GM19467 (cell line): ENCODE data around the gene PFDN5.

Experiments
- ATAC-seq: cut with Tn5 transposase; IDR thresholded peaks from one replicate; pipeline ENCODE4 v1.9.1; 2021; ENCODE audit warnings: mild to moderate bottlenecking, moderate library complexity; ENCODE audit not compliant: unreplicated experiment

The PFDN5 gene

DNA sequence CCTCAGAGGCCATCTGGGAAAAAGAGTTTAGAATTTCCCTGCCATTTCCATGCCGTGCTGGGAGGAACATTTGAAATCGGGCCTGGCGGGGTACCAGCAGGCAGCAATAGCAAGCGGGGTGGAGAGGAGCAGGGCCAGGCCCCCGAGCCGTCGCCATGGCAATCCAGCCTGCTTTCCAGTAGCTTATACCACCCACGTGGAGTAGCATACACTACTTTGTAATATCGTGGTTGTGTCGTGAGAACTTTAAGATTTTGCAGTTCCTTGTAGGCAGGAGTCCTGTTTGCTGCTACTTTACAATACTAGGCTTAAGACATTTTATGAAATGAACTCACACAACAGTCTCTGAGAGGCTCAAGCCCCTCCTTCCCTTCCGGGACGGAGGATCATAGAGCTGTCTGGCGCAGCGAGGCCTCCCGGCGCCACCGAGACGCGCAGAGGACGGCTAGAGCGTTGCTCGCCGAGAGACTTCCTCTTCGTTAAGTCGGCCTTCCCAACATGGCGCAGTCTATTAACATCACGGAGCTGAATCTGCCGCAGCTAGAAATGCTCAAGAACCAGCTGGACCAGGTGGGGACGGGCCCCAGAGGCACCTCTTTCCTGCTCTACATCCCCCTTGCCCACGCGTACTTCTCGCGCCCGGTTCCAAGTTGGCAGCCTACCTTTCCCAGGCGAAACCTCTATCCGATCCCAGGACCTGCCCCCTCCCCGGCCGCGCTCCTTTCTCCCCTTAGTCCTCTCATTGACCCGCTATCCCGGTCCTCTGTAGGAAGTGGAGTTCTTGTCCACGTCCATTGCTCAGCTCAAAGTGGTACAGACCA, at the start of gene PFDN5:
TSS of gene PFDN5 (plus strand) at position 473 of the 821 bp plus-strand sequence. CDS start at position 499, 26 bp downstream.
- peak; percentile 76 for ATAC-seq

DNA sequence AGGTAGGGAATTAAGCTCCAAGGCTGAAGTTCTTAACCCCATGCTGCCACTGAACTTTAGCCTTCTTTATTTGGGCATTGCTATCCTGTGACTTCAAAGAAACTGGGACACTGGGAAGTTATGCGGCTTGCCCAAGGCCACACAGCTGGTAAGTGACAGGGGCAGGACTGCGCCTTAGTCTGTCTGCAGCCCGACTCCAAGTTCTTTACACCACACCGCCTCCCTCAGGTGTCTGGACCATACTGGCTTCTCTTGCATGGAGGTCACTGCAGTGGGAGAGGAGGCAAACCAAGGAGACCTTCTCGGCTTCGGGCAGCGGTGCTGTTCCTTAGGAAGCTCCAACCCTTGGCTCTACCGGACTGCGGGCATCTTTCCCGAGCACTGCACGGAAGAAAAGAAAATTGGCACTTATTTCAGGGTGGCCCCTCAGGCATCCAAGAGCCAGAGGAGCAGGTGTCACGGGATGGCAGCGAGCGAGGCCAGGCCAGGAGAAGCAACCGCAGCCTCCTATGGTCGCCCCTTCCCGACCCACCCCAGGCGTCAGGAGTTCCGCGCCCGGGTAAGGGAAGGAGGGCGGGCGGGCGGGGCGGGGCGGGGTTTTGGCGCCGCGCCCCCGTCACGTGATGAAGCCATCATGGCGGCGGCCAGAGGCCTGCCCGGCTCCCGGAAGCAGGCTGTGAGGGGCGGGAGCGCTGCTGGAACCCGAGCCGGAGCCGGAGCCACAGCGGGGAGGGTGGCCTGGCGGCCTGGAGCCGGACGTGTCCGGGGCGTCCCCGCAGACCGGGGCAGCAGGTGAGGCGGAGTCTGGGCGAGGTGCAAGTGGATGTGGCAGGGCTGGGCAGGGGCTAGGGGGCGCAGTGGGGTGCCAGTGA, 43.6 kb upstream of the PFDN5 start:
- ATAC-seq: peak; percentile 58

DNA sequence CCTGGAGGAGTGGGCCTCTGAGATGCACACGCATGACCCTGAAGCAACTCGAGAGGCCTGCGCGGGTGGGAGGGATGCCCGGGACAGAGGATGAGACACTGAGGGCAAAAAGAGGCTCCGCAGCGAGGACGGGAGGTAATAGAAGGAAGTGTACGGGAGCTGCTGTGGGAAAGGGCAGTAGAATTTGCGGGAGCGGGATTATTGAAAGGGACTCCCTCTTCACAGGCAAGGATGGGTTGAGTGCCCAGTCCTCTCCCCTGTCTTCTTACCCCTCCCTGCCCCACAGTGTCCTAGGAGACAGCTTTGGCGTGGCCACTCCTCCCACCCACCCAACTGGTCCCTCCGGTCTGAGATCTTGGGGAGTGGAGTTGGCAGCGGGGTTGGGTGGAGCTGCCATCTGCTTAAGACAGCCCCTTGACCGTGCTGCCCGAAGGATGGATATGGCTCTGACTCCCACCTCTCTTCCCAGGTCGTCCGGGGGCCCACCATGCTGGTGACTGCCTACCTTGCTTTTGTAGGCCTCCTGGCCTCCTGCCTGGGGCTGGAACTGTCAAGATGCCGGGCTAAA, 42.9 kb upstream of the PFDN5 start:
- no peak for ATAC-seq

DNA sequence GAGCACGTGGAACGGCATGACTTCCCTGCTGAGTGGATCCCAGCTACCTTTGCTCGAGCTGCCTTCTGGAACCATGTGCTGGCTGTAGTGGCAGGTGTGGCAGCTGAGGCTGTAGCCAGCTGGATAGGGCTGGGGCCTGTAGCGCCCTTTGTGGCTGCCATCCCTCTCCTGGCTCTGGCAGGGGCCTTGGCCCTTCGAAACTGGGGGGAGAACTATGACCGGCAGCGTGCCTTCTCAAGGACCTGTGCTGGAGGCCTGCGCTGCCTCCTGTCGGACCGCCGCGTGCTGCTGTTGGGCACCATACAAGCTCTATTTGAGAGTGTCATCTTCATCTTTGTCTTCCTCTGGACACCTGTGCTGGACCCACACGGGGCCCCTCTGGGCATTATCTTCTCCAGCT, 42.0 kb upstream of the PFDN5 start:
- ATAC-seq: no peak

DNA sequence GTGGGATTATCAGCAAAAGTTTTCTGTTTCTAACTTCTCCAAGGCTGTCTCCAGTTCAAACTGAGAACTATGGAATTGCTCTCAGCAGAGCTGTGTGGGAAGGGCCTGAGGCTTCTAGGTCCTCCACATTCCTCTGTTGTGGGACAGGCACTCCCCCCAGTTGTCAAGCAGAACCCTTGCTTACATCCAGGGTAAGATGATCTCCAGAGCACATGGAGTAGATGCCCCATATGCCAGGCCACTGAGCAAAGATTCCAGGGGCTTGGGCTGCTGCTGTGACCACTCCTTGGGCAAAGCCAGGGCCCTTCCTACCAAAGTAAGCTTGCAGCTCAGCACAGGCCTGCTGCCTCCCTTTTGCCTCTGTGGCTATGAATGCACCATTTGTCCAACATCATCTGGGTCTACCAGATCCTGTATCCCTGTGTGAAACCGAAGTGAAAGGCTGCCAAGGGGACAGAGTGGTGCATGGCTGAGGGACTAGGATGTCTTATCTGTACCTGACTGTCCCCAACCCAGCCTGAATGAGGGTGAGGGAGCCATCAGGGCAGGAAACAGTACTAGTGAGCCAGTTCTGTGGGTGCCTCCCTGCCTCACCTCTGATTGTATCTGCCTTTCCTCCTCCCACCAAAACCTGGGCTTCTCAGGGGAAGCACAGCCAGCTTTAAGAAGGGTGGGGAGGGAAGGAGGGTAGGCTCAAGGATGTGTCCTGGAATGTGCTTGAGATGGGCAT, 40.4 kb upstream of the PFDN5 start:
- no peak for ATAC-seq

DNA sequence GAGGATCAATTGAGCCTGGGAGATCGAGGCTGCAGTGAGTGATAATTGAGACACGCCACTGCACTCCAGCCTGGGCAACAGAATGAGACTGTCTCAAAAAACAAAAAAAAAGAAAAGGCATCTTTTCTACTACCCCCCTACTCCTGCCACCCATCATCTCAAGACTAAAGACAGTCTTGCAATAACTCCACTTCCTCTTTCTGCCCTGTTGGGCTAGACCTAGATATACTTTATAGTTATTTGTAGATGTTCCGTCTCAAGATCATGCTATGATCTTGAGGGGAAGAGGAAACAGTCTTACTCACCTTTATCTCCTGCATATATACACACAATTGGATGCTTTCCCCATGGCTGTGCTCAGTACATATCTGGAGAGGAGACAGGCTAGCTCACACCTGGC, 39.3 kb upstream of the PFDN5 start:
- no peak for ATAC-seq

DNA sequence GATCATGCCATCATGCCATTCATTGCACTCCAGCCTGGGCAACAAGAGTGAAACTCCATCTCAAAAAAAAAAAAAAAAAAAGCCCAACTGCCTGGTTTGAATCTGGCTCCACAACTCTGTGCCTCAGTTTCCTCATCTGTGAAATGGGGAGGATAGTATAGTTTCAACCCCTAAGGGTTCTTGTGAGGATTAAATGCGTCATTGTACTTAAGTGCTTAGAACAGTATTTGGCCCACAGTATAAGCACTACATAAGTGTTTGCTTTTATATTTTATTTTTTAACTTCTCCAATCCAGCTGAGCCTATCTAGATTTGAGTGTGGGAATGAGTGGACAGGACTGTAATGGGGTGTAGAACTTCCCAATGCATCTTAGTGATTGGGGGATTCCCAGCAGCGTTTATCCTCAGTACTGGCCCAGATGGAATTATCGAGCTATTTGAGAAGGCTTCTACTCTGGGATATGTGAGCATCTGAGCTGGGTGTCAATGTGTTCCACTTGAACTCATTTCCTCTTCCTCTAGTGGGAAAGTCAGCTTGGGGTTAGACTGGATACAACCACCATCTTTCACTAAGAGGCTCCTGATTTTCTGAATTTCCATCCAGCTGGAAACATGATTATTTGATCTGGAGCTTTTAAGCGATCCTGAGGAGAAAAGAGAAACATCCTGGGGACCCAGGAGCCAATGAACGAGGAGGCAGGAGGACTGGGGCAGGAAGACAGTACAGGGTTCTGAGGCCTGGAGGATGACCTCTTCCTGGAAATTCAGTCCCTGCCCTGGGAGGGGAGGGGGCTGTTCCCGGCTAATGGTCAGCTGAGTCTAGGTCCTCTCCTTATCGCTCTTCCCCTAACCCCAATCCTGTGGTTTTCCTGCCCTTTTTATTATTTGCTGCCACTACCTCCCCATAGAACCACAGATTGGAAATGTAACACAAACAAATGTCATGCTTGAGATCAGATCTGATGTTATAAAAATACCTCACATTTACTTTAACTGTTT, 36.5 kb upstream of the PFDN5 start:
- no peak for ATAC-seq

DNA sequence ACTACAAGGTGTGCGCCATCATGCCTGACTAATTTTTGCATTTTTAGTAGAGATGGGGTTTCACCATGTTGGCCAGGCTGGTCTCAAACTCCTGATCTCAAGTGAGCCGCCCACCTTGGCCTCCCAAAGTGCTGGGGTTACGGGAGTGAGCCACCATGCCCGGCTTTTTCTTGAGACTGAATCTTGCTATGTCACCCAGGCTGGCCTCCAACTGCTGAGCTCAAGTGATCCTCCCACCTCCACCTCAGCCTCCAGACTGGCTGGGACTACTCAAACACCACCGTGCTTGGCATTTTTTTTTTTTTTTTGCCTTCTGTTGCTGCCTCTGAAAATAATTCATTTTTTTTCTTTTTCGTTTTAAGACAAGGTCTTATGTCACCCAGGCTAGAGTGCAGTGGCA, 35.5 kb upstream of the PFDN5 start:
- ATAC-seq: no peak

DNA sequence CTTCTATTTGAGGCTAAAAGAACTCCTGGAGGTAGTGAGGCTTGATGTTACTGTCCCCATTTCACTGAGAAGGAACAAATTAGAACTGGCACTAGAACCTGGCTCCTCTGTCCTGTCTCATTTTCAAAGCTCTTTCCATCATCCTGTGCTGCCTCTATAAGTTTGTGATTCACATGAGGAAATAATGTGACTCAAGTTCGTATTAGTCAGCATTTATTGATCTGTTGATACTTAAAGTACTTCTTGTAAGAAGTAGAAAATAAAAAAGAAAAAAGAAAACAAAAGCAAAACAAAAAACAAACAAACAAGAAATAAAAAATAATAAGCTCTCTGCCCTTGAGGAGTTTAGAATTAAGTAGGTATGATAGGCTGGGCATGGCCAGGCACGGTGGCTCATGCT, 29.6 kb upstream of the PFDN5 start:
- no peak for ATAC-seq

DNA sequence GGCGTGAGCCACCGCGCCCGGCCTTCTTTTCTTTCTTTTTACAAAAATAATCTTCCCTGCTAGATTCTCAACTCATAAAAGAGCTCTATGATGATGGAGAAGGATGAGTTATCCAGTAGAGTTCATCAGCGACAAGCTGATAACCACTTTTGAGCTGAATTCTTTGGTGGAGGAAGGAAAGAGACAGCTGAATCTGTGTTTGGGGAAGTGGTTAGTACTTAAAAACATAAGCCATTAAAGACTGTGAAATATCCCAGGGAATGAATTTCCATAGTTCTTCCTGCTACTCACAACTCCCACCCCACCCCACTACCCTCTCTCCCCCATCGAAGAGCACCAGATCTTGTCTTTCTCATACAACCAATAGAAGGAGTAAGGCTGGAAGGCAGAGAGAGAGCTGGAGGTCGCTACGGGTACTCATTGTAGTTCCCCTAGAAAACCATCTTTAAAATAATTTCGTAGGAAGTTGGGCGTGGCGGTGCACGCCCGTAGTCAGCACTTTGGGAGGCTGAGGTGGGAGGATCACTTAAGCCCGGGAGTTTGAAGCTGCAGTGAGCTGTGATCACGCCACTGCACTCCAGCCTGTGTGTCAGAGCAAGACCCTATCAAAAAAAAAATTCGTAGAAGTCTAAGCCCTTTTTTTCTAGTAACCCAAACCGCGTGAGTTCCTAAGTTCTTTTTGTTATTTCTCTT, 27.9 kb upstream of the PFDN5 start:
- no peak for ATAC-seq

DNA sequence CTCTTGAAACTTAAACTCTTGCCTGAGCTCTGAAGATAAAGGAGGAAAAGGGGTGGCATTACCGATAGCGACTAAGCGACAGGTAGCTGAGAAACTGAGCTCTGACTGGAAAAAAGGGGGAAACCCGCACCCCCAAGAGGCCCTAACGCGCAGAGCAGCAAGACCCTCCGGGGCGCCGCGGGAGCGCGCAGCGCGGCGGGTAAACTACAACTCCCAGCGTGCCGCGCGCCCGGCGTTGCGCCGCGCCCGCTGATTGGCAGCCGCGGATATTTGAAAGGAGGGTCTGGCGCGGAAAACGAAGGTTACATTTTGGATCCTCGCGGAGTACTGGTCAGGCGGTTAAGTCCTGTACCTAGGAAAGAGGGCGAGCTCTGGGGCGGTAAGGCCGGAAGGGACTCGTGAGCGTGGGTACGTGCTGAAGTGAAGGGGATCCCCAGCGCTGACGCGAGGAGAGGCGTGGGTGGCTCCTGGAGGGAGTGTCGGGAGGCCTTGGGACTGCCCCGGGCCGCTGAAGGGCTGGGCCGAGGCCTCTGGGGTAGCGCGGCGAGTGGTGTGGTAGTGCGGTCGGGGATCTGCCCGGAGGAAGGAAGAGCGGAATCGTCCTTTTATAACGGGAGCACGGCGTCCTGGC, 27.2 kb upstream of the PFDN5 start, which contains the start of gene ESPL1:
TSS of gene ESPL1 (plus strand) at position 301 of the 631 bp plus-strand sequence. CDS start 468 bp downstream, outside the sequence.
- ATAC-seq: peak; percentile 76

DNA sequence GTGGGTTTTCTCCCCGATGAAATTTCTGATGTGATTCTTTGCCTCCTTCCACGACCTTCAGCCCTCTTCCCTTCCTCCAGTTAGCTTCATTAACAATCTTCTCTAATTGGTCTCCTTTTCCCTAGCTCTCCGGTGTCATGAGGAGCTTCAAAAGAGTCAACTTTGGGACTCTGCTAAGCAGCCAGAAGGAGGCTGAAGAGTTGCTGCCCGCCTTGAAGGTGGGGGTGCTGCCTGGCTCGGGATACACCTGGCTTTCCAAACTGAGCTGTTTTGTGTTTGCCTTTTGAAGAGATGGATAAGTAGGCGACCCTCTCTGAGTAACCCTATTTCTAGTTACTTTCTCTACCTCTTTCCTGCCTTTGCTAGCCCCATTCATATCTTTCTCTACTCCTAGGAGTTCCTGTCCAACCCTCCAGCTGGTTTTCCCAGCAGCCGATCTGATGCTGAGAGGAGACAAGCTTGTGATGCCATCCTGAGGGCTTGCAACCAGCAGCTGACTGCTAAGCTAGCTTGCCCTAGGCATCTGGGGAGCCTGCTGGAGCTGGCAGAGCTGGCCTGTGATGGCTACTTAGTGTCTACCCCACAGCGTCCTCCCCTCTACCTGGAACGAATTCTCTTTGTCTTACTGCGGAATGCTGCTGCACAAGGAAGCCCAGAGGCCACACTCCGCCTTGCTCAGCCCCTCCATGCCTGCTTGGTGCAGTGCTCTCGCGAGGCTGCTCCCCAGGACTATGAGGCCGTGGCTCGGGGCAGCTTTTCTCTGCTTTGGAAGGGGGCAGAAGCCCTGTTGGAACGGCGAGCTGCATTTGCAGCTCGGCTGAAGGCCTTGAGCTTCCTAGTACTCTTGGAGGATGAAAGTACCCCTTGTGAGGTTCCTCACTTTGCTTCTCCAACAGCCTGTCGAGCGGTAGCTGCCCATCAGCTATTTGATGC, 26.4 kb upstream of the PFDN5 start:
- no peak for ATAC-seq

DNA sequence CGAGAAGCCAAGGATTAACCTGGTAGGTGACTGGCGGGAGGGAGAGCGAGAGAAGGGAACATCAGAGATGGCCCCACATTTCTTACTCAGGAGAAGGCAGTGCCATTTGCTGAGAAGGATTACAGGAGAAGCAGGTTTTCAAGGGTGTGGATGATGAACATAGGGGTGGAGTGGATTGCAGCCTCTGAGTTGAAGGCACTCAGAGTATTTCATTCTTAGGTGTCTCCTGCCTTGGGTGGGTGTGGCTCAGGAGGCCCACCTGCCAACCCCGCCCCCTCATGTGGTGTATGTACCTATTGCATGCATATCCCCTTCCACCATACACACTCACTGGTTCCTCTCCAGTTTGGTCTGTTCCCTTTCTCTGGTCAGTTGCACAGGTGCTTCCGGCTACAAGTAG, 20.9 kb upstream of the PFDN5 start:
- no peak for ATAC-seq

DNA sequence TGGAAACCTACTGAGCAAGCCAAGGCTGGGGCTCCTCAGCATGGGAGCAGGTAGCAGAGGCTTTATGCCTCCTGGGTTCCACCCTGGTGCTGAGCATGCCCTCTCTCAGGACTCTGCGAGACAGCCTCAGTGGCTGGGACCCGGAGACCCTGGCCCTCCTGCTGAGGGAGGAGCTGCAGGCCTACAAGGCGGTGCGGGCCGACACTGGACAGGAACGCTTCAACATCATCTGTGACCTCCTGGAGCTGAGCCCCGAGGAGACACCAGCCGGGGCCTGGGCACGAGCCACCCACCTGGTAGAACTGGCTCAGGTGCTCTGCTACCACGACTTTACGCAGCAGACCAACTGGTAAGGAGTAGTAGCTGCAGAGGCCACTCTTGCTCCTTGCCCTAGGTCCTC, 18.8 kb upstream of the PFDN5 start:
- no peak for ATAC-seq

DNA sequence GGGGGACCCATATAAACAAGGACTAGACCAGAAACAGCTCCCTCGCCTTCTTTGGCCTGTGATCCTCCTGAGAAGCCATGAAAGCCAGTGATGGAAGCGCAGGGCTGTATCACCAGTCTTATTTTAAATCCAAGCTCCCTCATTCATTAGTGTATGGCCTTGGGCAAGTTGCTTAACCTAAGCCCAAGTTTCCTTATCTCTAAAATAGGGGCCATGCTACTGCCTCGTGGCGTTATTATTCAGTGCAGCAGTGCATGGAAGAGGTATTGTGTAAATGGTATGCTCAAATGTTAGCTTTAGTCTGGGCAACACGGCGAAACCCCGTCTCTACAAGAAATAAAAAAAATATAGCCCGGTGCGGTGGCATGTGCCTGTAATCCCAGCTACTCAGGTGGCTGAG, 17.4 kb upstream of the PFDN5 start:
- ATAC-seq: no peak

DNA sequence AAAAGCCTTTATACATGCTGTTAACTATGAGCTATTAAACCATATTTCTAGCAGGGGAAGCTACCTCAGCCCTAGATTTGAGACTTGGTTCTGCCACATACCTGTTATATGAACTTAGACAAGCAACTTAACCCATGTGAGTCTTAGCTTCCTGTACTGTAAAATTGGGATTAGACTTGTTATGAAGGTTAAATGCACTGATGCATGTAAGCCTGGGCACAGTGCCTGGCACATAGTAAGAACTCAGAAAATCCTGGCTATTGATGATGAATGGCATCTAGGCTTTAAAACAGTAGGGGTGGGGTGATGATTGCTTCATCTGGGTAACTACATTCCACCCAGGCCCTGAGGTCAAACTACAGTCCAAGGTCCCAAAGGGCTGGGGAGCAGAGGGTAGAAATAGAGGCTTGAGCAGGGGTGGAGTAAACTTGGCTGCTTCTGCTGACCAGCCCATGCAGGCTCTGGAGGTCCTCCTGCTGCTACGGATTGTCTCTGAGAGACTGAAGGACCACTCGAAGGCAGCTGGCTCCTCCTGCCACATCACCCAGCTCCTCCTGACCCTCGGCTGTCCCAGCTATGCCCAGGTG, 16.0 kb upstream of the PFDN5 start:
- ATAC-seq: no peak

DNA sequence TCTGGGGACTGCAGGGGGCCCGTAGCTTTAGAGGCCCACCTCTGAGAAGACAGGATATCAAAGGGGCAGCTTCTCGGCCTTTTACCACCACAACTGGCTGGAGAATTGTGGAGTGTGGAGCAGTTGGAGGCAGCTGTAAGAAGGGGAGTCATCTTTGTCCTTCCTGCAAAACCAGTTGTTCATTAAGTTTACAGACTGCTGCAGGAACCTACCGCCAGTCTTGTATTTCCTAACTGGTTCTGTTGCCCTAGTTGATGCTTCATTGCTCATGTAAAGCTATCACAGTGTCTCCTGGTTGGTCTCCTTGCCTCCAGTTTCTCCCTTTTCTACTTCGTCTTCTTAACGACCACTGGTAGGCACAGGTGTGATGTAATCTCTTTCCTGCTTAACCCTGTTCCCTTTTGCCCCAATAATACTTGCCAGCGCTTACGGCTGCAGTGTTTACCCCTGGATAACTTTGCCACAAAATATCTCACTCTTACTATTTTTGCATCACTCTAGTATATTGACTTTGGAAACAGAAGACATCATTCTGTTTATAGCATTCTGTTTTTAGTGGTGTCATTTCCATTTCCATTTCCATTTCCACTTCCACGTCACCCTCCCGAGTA, 15.3 kb upstream of the PFDN5 start:
- no peak for ATAC-seq
